C4-2B (cell line): ENCODE results near the gene RDX.

Experiments
- H3K27ac ChIP-seq: fragments of 450-650 bp; 2 replicates; pipeline ENCODE4 v1.5.1; 2017
- CTCF ChIP-seq: fragments of 450-650 bp; conservative IDR thresholded peaks from 2 replicates; pipeline ENCODE4 v1.5.1; 2017; ENCODE audit warnings: mild to moderate bottlenecking
- ZFX ChIP-seq: fragments of 450-650 bp; IDR thresholded peaks from 2 replicates; pipeline ENCODE4 v1.6.1; 2017

RDX gene

GRCh38 chr11:110148775-110149744 lies 147.4 kb downstream of the RDX start:
- H3K27ac ChIP-seq = no peak overlapping the region
- no peak for TF ChIP-seq CTCF
- TF ChIP-seq ZFX = no peak

- H3K27ac ChIP-seq = no peak overlapping the region
- no peak for TF ChIP-seq ZFX
- TF ChIP-seq CTCF = no peak
Measured at GRCh38 chr11:110147962-110148709, 148.3 kb downstream of the RDX start.

- TF ChIP-seq ZFX (no peak), CTCF (no peak)
- H3K27ac ChIP-seq = no peak overlapping the region
Measured at GRCh38 chr11:110141812-110142211, 154.6 kb downstream of the RDX start.

GRCh38 chr11:110134110-110134509 lies 162.3 kb downstream of the RDX start:
- no peak for TF ChIP-seq ZFX
- no peak for TF ChIP-seq CTCF
- no peak overlapping the region for H3K27ac ChIP-seq

GRCh38 chr11:110133160-110133559 lies 163.3 kb downstream of the RDX start:
- TF ChIP-seq CTCF (no peak), ZFX (no peak)
- no peak overlapping the region for H3K27ac ChIP-seq

GRCh38 chr11:110131386-110132123 lies 164.9 kb downstream of the RDX start:
- no peak for TF ChIP-seq ZFX
- no peak for TF ChIP-seq CTCF
- H3K27ac ChIP-seq = no peak overlapping the region
